Small intestine (tissue), 7 donors: ENCODE measurements around the gene PURA. TPM values are rescaled to one million over a fixed set of nuclear protein-coding genes. Genes with fewer than 3 reads are reported as not detected.

Source experiments
- DNase-seq, 2 donors: peaks; one replicate each; pipeline versions ENCODE4 v3.0.0 to v3.0.0-alpha.2; 2013
- FAIRE-seq: peaks from 2 replicates; lab custom pipeline; 2012; peaks lifted over from hg19 to GRCh38; lab: Jason Lieb, UNC
- H3K27ac ChIP-seq, 3 donors: one replicate each; pipeline ENCODE4 v1.5.1; 2013; ENCODE audit warnings: low read length in 2 of 3, mild to moderate bottlenecking in 2 of 3, control low read depth in 1 of 3, inconsistent platforms in 1 of 3, low read depth in 1 of 3, moderate library complexity in 1 of 3
- H3K27me3 ChIP-seq, 3 donors: one replicate each; pipeline ENCODE4 v1.6.1; 2013; ENCODE audit warnings: low read length in 3 of 3, inconsistent platforms in 1 of 3; ENCODE audit not compliant: control insufficient read depth in 3 of 3, insufficient read depth in 3 of 3
- H3K36me3 ChIP-seq, 3 donors: one replicate each; pipeline ENCODE4 v1.6.1; 2013; ENCODE audit warnings: low read length in 3 of 3, inconsistent platforms in 1 of 3, low read depth in 1 of 3, mild to moderate bottlenecking in 1 of 3, moderate library complexity in 1 of 3; ENCODE audit not compliant: control insufficient read depth in 3 of 3, insufficient read depth in 2 of 3
- H3K4me1 ChIP-seq, 3 donors: one replicate each; pipeline ENCODE4 v1.6.1; 2013; ENCODE audit warnings: low read length in 2 of 3, inconsistent platforms in 1 of 3, low read depth in 1 of 3, mild to moderate bottlenecking in 1 of 3, moderate library complexity in 1 of 3; ENCODE audit not compliant: control insufficient read depth in 3 of 3, insufficient read depth in 2 of 3
- H3K4me3 ChIP-seq, 3 donors: one replicate each; pipeline ENCODE4 v1.5.1; 2013; ENCODE audit warnings: low read length in 3 of 3, control low read depth in 1 of 3, inconsistent platforms in 1 of 3, low read depth in 1 of 3, mild to moderate bottlenecking in 1 of 3, moderate library complexity in 1 of 3
- H3K9me3 ChIP-seq, 2 donors: one replicate each; pipeline ENCODE4 v1.6.1; 2013; ENCODE audit warnings: low read depth in 1 of 2, low read length in 1 of 2; ENCODE audit not compliant: control insufficient read depth in 2 of 2, insufficient read depth in 1 of 2
- WGBS, 3 donors: extraction: QIAGEN DNeasy Blood & Tissue Kit; methylation state at CpG; one replicate each; pipeline ENCODE4 v1.1.7; 2013; 5-methylcytosine and 5-hydroxymethylcytosine counted together
- polyA plus RNA-seq, 4 donors: library from polyadenylated mRNA; stranded (reverse) in 3 of 4; unstranded in 1 of 4; fragments of 200-250 nt in 3 of 4; fragments of 120-200 nt in 1 of 4; gene quantifications; one replicate each; pipeline versions ENCODE4 v1.2.1 to v1.2.3, GENCODE V29; 2013
- donor health status: healthy with polysubstance abuse.
- donor health status: control.
- donor health status: control.
- donor health status: Bipolar disorder and iron deficiency.
- donor health status: healthy.

Gene PURA
- polyA plus RNA-seq, 4 donors: 4.8 to 15.8 (median 8.3) TPM

GRCh38 chr5:140143521-140144258 is 29.8 kb downstream of the PURA start:
- H3K9me3 ChIP-seq: no peaks in the 10 kb centered on the region
- peaks cover 0 to 26% (median 3%) of the 10 kb centered on the region in 3 donors for H3K27me3 ChIP-seq
- H3K4me3 ChIP-seq: no peak overlapping the region
- peak overlapping the region in 2 of 3 donors; percentile 90 to 95 for H3K27ac ChIP-seq
- 92 to 96% (median 94%) methylated on average over 3 of the region's 3 CpGs for WGBS, 3 donors
- no peaks in the 10 kb centered on the region for H3K36me3 ChIP-seq
- H3K4me1 ChIP-seq: peaks cover 4 to 39% (median 34%) of the 10 kb centered on the region in 3 donors
- FAIRE-seq (no peak), DNase-seq (no peak)

GRCh38 chr5:140145256-140145655 is 31.3 kb downstream of the PURA start:
- no peak overlapping the region for H3K4me3 ChIP-seq
- no peak for DNase-seq

GRCh38 chr5:140145818-140146522 is 32.1 kb downstream of the PURA start:
- peak overlapping the region in 2 of 3 donors; percentile 38 to 42 for H3K4me3 ChIP-seq
- no peak overlapping the region for H3K27ac ChIP-seq
- FAIRE-seq: no peak
- H3K9me3 ChIP-seq: no peaks in the 10 kb centered on the region
- H3K4me1 ChIP-seq: peaks cover 4 to 41% (median 28%) of the 10 kb centered on the region in 3 donors
- H3K36me3 ChIP-seq: no peaks in the 10 kb centered on the region
- H3K27me3 ChIP-seq: peaks cover 0 to 26% (median 3%) of the 10 kb centered on the region in 3 donors
- 2 to 6% (median 5%) methylated on average over 52 to 64 of the region's 64 CpGs for WGBS, 3 donors
- peak; percentile 78 to 92 for DNase-seq

More at GRCh38 chr5:140145256-140145655, 31.3 kb downstream of the PURA start:
- H3K36me3 ChIP-seq: no peaks in the 10 kb centered on the region
- peaks cover 4 to 39% (median 33%) of the 10 kb centered on the region in 3 donors for H3K4me1 ChIP-seq
- no peak for FAIRE-seq
- H3K27me3 ChIP-seq: peaks cover 0 to 26% (median 3%) of the 10 kb centered on the region in 3 donors
- H3K27ac ChIP-seq: no peak overlapping the region
- WGBS, 3 donors: 61 to 70% (median 63%) methylated on average over 3 of the region's 3 CpGs
- no peaks in the 10 kb centered on the region for H3K9me3 ChIP-seq

GRCh38 chr5:140146523-140146842 is 32.6 kb downstream of the PURA start:
- no peak for FAIRE-seq
- H3K4me1 ChIP-seq: peaks cover 4 to 46% (median 24%) of the 10 kb centered on the region in 3 donors
- peaks cover 0 to 26% (median 3%) of the 10 kb centered on the region in 3 donors for H3K27me3 ChIP-seq
- H3K36me3 ChIP-seq: no peaks in the 10 kb centered on the region
- WGBS, 3 donors: 24 to 40% (median 37%) methylated on average over 14 of the region's 14 CpGs
- peak overlapping the region in 2 of 3 donors; percentile 38 to 42 for H3K4me3 ChIP-seq
- no peaks in the 10 kb centered on the region for H3K9me3 ChIP-seq
- no peak for DNase-seq
- H3K27ac ChIP-seq: no peak overlapping the region

GRCh38 chr5:140147460-140147859 is 33.6 kb downstream of the PURA start:
- H3K4me1 ChIP-seq: peaks cover 4 to 41% (median 17%) of the 10 kb centered on the region in 3 donors
- WGBS, 3 donors: 92 to 100% (median 100%) methylated on average over 1 of the region's 1 CpG

DNA sequence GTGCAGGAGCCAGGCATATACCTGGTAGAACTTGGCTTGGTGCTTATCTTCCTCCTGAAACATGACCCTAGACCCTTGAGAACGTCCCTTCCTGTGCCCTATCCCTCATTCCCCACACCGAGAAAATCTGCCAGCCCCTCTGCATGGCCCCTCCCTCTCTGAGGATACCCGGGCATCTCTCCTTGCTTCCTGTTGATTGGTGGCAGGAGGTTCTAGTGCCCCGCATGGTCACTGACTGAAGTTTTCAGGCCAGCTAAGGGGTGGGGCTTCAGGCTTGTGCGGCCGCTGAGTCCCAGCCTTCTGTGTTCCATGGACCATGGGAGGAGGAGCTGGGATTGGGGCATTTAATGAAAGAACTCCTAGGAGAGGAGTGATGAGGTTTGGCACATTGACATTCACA is 34.6 kb downstream of the PURA start:
- H3K36me3 ChIP-seq: no peaks in the 10 kb centered on the region
- FAIRE-seq (no peak), DNase-seq (no peak)
- no peaks in the 10 kb centered on the region for H3K9me3 ChIP-seq
- H3K27me3 ChIP-seq: peaks cover 0 to 26% (median 3%) of the 10 kb centered on the region in 3 donors
- 39 to 55% (median 55%) methylated on average over 6 of the region's 6 CpGs for WGBS, 3 donors
- H3K4me1 ChIP-seq: peaks cover 0 to 32% (median 14%) of the 10 kb centered on the region in 3 donors
- no peak overlapping the region for H3K4me3 ChIP-seq
- H3K27ac ChIP-seq: no peak overlapping the region

More at GRCh38 chr5:140147460-140147859, 33.6 kb downstream of the PURA start:
- FAIRE-seq (no peak), DNase-seq (no peak)
- Histone ChIP-seq H3K36me3 (no peaks in the 10 kb centered on the region), H3K9me3 (no peaks in the 10 kb centered on the region), H3K4me3 (no peak overlapping the region), H3K27me3 (peaks cover 0 to 26% (median 3%) of the 10 kb centered on the region in 3 donors), H3K27ac (no peak overlapping the region)

- Histone ChIP-seq H3K27me3 (peaks cover 0 to 31% (median 3%) of the 10 kb centered on the region in 3 donors), H3K4me1 (peaks cover 0 to 22% (median 4%) of the 10 kb centered on the region in 3 donors), H3K27ac (no peak overlapping the region), H3K4me3 (no peak overlapping the region), H3K36me3 (no peaks in the 10 kb centered on the region), H3K9me3 (no peaks in the 10 kb centered on the region)
- 82 to 94% (median 89%) methylated on average over 2 of the region's 2 CpGs for WGBS, 3 donors
- FAIRE-seq: no peak
- no peak for DNase-seq
These were observed 36.3 kb downstream of the PURA start for GRCh38 chr5:140150201-140150600.

DNA sequence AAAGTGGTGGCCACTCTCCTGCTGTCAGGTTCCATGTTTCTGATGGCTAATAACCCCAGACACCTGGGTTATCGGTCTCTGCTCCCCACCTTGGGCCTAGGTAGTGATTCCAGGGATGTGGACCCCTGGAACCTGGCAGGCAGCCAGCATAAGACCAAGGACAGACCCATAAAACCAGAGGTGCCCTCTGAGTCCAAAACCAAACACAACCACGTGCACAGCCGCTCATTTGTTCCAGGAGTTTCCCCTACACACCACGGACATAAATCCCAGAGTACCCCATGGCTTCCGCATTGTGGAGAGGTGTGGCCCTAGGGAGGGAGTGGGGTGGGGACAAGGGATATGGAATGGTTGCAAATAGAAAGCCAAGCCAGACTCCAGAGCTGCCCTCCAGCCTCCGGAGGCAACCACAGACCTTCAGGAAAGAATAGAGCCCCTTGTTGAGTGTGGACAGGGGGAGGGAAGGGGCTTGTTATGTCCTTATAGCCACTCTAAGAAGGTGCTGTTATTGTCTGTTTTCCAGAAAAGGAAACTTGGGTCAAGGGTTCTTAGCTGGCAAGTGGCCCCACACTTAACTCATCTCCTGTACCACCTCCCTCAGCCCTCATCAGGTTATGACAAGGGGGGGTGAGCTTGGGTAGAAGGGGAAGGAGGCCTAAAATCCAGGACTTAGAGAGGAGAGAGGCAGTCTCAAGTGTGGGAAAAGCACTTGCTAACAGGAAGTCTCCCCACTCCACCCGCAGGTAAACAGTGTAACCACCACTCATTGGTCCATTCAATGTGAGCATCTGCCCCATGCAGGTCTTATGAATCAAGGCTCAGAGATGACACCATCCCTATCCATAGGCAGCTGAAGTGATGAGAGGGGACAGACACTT is 37.5 kb downstream of the PURA start:
- Histone ChIP-seq H3K9me3 (no peaks in the 10 kb centered on the region), H3K27ac (no peak overlapping the region), H3K4me3 (no peak overlapping the region), H3K4me1 (peaks cover 0 to 13% (median 0%) of the 10 kb centered on the region in 3 donors), H3K36me3 (no peaks in the 10 kb centered on the region), H3K27me3 (peaks cover 0 to 21% (median 2%) of the 10 kb centered on the region in 3 donors)
- FAIRE-seq: no peak
- WGBS, 3 donors: 42 to 58% (median 52%) methylated on average over 7 of the region's 7 CpGs
- peak; percentile 51 to 73 for DNase-seq
